Hippocampal formation (tissue), 2 donors: Measurements from ENCODE around the gene MCTP1.
A peak's percentile ranks its signal among the peaks of the same experiment; 100 is the strongest.

Source experiments
- DNase-seq, 2 donors: peaks; one replicate each; lab custom pipeline; 2025; lab: John Stamatoyannopoulos, UW

The MCTP1 gene

DNA sequence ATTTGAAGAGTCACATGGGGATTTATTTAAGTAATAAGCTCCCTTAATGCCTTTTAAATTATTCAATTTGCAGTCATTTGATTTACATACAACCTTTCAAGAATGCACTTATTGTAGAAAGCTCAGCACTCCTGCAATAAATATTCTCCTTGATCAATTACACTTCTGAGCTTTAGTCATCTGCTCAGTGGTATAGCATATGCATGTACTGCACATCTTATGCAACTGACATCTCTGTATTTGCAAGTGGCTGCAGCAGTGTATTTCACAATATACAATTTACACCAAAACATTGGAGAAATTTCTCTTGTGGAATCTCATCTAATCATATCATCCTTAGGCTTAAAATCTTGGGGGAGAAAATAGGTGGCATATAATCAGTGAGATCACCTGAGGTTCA is 340.7 kb downstream of the MCTP1 start:
- DNase-seq, result no peak

DNA sequence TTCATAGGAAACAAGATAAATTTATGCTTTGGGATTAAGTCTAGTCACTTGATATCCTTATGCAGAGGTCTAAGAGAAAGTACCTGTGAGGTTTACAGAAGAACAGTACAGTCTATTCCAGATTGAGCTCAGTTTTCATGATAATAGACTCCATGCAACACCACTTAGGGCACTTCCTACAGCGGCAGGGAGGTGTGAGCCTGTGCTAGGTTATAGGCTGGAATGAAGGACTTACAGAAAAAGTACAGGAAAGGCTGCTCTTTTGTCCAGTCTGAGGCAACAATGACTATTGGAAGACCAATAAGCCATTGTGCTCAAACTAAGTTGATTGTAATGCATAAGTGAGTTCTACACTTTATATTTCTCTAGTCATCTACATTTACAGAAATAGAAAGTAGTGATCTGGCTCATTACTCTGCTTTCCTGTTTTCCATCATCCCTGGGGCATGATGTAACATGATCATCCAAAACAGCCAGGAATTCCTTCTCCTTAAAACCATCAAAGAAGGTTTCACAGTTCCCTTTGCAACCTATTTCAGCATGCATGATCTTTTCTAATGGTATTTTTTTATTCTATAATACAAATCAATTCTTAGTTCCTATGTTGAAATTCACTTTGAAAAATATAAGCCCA is 343.7 kb downstream of the MCTP1 start:
- no peak for DNase-seq

DNA sequence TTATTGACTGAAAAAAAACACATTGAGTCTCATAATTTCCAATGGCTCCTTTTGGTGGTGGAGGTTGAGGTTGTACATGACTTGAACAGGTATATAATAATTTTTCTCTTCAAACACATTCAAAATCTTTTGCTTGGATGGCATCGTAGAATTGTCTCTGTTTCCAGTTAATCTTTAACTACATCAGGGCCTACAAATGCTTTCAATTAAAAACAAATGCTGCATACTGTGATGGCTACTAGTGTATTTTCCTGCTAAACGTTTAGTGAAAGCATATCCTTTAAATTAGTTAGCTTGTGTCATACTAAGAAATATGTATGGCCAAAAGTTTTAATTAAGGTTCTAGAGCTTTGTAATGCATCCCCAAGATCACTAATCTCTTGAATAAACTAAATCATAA is 352.6 kb downstream of the MCTP1 start:
- no peak for DNase-seq

DNA sequence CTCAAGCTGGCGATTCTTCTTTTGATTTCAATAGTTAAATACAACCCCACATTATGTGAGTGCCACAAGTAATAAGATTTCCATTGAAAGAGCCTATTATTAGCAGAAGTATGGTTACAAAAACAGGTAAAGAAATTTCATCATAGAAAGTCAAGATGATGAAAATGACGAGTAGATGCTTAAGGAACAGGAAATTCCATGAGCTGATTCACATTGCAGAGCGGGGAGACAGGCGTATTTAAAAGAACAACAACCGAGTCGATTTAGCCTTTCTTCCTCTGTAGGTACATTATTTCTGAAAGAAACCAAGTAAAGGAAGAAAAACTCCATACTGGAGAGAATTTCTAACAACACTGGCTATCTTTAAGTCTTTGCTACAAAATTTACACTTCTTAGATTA is 356.0 kb downstream of the MCTP1 start:
- DNase-seq, result no peak

DNA sequence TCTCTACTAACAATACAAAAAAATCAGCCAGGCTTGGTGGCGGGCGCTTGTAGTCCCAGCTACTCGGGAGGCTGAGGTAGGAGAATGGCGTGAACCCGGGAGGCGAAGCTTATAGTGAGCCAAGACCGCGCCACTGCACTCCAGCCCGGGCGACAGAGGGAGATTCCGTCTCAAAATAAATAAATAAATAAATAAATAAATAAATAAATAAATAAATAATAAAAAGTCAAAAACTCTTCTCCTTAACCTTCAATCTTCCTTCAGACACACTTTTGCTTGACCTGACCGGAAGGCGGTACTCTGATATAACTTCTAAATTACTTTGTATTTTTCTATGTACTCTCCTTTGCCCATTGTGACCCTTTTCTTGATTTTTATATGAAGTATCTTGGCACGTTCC is 364.3 kb downstream of the MCTP1 start:
- no peak for DNase-seq

DNA sequence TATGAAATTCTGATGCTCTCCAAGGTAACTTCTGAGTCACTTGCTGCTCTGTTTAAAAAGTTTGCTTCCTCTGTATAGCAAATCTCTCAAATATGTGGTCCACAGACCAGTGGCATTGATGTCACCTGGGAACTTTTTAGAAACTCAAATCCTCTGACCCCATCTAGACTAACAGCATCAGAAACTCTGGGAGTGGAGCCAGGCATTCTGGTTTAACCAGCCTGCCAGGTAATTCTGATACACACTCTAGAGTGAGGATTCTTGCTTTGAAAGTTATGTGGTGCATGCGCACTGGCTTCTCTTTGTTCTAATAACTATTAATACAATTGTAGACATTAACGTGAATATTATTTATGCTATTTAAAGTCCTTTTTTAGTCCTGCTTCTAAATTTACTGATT is 368.3 kb downstream of the MCTP1 start:
- DNase-seq, result no peak

DNA sequence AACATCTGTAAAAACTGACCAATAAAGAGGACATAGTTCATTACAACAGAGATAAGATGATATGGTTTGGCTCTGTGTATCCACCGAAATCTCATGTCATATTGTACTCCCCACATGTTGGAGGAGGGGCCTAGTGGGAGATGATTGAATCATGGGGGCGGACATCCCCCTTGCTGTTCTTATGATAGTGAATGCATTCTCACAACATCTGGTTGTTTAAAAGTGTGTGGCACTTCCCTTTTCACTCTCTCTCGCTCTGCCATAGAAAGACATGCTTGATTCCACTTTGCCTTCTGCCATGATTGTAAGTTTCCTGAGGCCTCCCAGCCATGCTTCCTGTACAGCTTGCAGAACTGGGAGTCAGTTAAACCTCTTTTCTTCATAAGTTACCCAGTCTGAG is 373.6 kb downstream of the MCTP1 start:
- DNase-seq, result no peak

DNA sequence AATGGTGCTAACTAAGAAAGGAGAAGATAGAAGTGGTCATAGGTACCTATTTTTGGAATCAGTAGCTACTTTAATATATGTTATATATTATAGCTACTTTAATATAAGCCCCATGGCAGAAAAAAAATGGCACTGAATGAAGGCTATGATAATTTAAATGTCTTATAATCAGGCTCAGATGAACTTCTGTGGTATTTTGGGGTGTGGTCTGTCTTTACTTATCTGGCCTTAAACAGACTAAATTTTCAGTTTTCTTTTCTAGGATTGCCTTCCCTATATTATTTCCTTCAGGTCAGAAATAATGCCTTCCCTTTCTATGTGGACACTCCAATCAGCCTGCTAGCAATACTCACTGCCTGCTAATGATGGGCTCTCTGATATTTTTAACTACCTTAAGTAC is 374.2 kb downstream of the MCTP1 start:
- DNase-seq, result no peak

DNA sequence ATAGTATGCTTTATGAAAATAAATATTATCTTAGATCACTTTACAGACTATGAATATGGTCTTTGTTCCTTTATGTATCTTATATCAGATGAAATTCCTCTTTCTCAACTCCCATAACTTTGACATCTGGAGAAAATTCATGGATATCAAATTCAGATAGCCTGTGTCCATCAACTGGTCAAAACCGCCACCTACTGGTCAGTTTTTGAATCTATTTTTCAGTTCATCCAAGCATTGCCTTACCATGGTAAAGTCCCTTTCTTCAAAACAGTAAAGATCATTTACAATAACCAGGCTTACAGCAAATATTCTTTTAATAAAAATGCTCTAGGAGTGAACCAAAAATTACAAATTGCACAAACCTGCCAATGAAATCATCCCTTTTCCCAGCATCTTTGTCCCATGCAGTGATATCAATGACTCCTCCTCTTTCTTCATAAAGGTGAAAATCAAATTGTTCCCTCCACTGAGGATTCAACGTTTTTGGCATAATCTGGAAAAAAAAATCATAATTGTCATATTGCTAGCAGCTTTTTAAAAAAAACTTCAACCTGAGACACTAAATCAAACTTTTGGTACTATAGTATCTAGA is 375.9 kb downstream of the MCTP1 start:
- no peak for DNase-seq

DNA sequence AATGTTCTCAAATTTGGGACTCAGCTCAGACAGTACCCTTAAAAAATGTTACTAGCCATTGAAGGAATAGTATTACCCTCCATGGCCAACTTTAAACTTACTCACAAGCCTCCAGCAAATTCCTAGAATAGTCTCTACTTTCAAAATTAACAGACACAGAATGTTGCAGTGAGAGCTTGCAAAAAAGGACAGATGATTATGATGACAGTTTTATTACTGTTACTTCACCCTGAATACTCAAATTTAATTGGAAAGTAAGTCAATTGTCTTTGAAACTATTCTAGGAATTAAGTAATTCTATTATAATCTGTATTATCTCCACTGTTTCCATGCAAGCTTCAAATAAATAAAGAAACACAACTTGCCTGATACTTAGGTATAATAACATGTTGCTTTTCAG is 378.1 kb downstream of the MCTP1 start:
- no peak for DNase-seq

DNA sequence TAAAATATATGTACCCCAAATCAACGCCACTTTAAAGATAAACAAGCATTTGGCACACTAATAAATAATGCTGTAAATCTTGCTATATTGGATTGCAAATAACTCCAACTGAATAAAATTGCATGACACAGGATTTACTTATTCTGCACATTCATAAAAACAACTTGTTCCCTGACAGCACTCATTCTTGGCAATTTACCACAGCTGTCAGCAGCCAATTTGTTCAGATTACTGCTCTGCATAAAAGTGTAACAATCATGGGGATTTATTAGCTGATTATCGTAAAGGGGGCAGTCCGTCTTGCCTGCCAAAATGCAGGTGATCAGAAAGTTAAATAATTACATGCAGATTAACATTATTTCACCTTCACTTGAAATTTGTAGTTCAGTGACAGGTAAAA is 381.2 kb downstream of the MCTP1 start:
- DNase-seq, result no peak

DNA sequence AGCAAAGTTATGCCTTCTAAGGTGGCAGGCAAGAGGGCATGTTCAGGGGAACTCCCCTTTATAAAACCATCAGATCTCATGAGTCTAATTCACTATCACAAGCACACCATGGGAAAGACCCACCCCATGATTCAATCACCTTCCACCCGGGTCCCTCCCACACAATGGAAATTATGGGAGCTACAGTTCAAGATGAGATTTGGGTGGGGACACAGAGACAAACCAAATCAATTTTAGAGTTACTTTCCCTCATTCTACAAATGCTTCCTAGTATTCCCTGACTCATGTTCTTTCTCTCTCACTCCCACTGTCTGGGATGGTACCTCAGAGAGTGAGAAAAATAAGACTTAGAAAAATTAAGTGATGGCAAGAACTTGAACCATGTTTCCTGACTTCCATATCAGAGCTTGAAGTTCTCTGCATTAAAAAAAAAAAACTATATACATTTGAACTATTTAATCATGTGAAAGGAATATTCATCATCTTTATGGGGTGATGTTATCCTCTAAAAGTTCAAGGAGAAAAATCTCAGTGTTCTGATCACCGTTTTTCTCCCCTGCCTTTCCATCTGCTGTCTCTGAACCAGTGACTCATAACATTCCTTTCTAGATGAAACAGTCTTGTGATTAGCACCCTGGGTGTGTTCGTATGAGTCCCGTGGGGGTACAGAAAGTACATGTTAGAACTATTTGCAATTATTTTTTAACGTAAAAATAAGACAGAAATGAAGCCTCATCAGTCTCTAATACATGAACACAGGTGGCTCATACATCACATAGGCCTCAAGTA is 383.5 kb downstream of the MCTP1 start:
- no peak for DNase-seq

DNA sequence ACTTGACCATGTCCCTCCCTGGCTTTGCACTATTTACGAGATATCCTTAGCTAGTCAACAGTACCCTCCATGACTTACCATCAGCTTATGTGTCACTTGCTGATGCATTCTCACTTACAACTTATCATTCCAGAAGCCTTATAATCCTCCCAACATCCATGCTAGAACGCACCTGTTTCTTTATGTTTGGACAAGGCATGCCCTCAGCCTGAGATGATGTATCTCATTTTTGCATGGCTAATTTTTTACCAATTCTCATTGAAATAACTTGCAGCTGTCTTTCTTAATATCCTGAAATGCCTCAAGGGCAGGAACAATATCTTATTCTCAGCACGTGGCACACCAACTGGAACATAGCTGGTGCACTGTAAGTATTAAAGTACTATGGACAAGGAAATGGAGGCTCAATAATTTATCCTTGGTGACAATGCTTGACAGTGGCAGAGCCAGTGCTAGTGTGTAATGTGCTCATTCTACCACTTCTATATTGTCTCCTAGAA is 384.8 kb downstream of the MCTP1 start:
- DNase-seq, result no peak

DNA sequence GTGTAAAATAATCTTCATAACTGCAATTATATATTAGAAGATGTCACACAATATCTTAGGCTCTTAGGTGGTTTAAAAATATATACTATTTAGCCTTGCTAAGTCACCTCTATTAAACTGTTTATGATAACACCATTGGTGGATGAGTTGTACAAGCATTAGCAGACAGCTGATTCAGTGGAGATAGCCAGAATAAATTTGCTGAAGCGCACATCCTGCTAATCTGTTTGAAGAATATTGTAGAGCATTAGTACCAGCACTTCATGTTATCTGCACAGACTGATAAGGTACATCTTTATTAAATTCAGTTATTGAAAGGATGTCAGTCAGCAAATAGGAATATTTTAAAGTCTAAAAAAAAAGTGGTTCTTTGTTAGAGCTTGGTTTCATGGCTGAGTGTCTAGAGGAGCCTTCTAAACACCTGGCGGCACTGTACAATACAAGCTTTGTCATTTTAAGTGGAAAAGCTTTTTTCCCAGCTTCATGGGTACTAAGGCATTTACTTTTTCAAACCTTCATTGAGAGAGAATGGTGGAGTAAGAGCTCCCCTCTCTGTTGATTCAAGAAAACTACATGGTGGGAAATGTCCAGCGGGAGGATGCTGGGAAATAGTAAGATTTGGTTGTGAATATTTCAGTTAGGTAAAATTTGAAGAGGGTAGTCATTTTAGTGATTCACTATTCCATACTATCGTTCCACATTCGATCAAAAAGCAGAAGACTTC is 391.3 kb downstream of the MCTP1 start:
- DNase-seq, result peak in 1 of 2 donors; percentile 52

DNA sequence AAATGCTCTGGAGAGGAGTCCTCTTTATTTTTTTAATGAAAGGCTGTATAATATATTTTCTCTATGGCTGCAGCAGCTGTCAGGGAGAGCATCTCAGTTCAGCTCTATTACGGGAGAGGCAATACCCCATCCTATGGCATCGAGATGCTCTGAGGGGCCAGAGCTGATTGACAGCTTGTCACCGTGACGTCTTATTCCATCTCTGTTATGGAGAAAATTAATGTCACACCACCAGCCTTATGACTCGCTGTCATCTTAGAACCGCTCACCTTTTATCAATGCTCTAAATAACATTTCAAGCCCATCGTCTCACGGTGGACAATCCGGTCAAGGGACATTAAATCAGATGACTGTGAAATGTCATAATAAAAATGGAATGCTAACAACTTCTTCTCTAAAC is 392.9 kb downstream of the MCTP1 start:
- no peak for DNase-seq

DNA sequence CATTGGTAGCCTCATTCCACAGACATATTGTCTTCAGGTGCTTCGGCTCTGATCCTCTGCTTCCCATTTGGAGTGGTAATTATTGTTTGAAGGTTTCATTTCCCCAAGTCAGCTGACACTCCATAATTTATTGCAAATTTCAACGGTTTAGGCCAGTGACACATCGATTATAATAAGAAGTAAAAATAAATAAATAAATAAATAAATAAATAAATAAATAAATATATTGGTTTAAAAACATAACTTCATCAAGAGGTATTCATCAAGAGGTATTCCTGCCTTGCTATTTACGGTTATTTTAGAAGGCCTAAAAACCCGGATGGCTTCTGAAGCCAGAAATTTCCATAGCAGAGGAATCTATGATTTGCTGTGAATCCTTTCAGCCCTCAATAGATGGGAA is 393.3 kb downstream of the MCTP1 start:
- no peak for DNase-seq

DNA sequence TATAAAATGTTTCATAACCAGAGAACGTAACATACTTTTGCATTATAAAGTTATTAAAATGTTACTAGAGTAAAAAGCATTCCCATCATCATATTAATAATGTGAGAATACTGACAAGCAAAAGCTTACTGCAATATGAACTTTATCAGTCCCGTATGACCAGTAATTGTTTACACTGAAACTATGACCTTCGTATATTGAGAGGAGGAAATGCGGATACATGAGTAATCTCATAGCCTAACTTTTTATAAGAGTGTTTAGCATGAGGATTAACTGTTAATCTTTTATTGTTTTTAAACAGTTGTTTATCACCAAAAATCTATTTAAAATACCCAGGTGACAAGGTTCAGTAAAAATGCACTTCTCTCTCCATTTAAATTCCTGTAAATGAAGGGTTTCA is 394.0 kb downstream of the MCTP1 start:
- no peak for DNase-seq

DNA sequence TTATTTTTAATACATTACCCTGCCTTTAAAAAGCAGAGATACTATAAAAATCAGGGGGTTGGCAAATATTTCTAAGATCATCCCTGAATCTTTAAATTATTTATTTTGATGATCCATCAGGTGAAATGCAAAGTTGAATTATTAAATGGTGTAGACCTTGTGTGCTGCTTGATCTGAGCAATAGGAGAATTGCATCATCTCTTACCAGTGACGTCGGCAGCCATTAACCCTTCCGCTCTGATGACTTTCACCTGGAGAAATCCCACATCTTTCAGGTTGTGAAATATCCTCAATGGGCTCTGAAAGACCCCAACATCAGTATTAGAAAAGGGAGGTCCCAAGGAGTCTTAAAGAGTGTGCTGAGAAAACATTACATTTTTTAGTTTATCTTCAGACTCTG is 396.2 kb downstream of the MCTP1 start:
- DNase-seq, result no peak

DNA sequence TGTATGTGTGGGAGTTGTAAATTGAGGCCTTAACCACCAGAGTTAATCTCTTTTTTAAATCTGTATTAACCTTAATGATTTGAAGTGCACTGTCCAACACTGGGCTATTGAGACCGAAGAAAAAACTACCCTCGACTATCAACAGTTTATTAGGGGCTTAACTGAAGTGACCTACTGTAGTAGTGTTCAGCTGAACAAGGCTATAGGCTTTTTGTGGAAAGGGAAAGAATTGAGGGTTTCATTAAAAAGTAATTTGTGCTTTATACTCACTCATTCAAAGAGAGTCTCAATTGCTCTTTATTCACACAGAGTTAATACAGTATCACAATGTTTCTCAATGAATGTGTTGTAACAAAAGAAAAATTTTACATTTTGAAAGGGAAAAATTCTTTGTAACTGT is 399.0 kb downstream of the MCTP1 start:
- no peak for DNase-seq

DNA sequence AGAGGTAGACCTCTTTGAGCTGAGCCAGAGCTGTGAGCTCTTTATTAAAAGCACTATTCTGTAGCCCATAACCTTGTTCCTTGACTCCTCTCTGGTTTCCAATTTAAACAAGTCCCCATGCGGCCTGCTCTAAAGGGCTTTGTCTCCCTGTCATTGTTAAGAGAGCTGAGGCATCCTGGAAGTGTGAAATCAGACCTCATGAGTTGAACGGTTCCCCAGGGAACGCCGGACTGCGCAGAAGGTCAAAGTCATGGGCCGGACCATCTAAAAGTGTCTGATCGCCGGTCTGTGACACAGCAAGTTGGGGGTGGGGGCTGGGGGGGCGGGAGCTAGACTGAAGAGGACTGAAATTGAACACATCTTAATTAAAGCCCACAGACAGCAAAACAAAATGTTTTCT is 400.6 kb downstream of the MCTP1 start:
- peak in 1 of 2 donors; percentile 44 for DNase-seq

DNA sequence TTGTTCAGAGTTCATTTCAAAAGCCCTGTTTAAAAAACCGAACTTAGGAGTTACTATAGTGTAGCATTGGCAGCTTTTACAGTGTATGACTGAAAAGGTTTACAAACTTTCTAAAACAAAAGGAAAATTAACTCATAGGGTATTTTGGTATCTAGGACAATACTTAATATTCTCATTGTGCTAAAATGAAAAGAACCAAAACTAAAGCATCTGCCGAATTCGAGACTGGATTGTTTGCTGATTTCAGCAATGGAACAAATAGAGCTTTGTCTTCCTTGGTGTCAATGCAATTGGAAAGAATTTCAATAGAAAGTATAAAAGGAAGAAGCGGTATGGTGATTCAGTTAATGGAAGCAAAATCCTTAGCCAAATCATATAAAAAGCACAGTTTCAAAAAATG is 412.4 kb downstream of the MCTP1 start:
- peak in 1 of 2 donors; percentile 42 for DNase-seq

DNA sequence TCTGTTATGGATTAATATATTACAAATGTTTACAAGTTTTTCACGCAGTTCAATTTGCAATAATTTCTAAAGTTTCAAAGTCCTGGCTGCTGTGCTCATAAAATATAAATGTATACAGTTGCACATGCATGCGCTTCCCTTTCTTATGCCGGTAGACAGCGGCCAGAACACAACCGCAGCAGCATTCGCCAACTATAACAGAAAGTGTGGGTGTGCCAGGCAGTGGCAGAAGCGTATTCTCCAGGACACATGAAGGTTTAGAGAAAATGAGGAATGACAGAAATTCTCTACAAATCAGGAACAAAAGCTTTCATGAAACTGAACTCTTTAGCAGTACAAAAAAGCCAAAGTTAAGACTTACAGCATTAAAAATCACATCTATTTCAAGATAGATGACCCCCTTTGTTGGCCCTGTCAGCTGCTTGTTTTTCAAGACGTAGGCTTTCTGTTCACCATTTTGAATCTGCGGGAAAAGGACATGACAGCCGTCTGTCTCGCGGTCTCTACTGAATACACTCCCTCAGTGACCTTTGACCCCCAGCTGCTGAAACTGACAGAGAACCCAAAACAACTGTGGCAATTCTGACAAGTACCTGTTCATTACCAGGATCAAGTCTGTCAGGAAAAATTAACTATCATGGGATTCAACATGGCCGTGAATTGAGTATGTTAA is 414.2 kb downstream of the MCTP1 start:
- no peak for DNase-seq
